Karpas-422 (cell line): ENCODE results near the gene ABCG1. TPM values are rescaled to one million over a fixed set of nuclear protein-coding genes. Genes with fewer than 3 reads are reported as not detected.
"Not testable (repeated sequence)": the region's sequence is repeated elsewhere in the genome, so short reads cannot be mapped to it uniquely, and the experiment has no call there.

Experiments used
- DNase-seq: peaks from one replicate; pipeline ENCODE4 v3.0.0-alpha.2; 2015
- H2AFZ ChIP-seq: fragments of 200-600 bp; sonication (generic); 2 replicates; pipeline ENCODE4 v1.6.1; 2014; ENCODE audit warnings: antibody characterized with exemption, low read length, mixed read lengths
- H3K27ac ChIP-seq: fragments of 200-600 bp; sonication (generic); 2 replicates; pipeline ENCODE4 v1.5.1; 2014; ENCODE audit warnings: mild to moderate bottlenecking, low read length, moderate library complexity
- H3K27me3 ChIP-seq: fragments of 200-600 bp; sonication (generic); 2 replicates; pipeline ENCODE4 v1.6.1; 2014; ENCODE audit warnings: low read length, mixed read lengths
- H3K36me3 ChIP-seq: fragments of 200-600 bp; sonication (generic); 2 replicates; pipeline ENCODE4 v1.6.1; 2014; ENCODE audit warnings: low read length, mixed read lengths; ENCODE audit not compliant: insufficient read depth
- H3K4me1 ChIP-seq: fragments of 200-600 bp; sonication (generic); 2 replicates; pipeline ENCODE4 v1.6.1; 2014; ENCODE audit warnings: mild to moderate bottlenecking, low read length, mixed read lengths
- H3K4me2 ChIP-seq: fragments of 200-600 bp; sonication (generic); 2 replicates; pipeline ENCODE4 v1.6.1; 2014; ENCODE audit warnings: low read length, low read depth, mild to moderate bottlenecking; ENCODE audit not compliant: poor library complexity, severe bottlenecking
- H3K4me3 ChIP-seq: fragments of 200-600 bp; sonication (generic); 2 replicates; pipeline ENCODE4 v1.5.1; 2014; ENCODE audit warnings: mild to moderate bottlenecking, antibody characterized with exemption, low read length, mixed read lengths
- H3K79me2 ChIP-seq: fragments of 200-600 bp; sonication (generic); 2 replicates; pipeline ENCODE4 v1.6.1; 2014; ENCODE audit warnings: mild to moderate bottlenecking, low read length, mixed read lengths
- H3K9ac ChIP-seq: fragments of 200-600 bp; sonication (generic); 2 replicates; pipeline ENCODE4 v1.6.0; 2014; ENCODE audit warnings: low read length
- H3K9me2 ChIP-seq: fragments of 200-600 bp; sonication (generic), shearing (Covaris generic); replicated peaks from 2 replicates; pipeline ENCODE4 v1.6.0; 2014; ENCODE audit warnings: mild to moderate bottlenecking, low read length, moderate library complexity; ENCODE audit not compliant: insufficient read depth
- H3K9me3 ChIP-seq: fragments of 300-700, 200-600 bp; sonication (generic); 2 replicates; pipeline ENCODE4 v1.6.1; 2014; ENCODE audit warnings: low read length, mixed read lengths
- H4K20me1 ChIP-seq: fragments of 200-600 bp; sonication (generic); 2 replicates; pipeline ENCODE4 v1.6.1; 2014; ENCODE audit warnings: mild to moderate bottlenecking, antibody characterized with exemption, low read length, low read depth; ENCODE audit not compliant: insufficient read depth
- total RNA-seq: library from RNA; depleted of rRNA; stranded (reverse); fragments of >200 nt; shearing (Covaris generic); gene quantifications from 2 replicates; pipeline ENCODE4 v1.2.3, GENCODE V29; 2014; ENCODE audit warnings: low replicate concordance

Gene ABCG1
- total RNA-seq, 1 experiment from 2014 or later, result not detected

DNA sequence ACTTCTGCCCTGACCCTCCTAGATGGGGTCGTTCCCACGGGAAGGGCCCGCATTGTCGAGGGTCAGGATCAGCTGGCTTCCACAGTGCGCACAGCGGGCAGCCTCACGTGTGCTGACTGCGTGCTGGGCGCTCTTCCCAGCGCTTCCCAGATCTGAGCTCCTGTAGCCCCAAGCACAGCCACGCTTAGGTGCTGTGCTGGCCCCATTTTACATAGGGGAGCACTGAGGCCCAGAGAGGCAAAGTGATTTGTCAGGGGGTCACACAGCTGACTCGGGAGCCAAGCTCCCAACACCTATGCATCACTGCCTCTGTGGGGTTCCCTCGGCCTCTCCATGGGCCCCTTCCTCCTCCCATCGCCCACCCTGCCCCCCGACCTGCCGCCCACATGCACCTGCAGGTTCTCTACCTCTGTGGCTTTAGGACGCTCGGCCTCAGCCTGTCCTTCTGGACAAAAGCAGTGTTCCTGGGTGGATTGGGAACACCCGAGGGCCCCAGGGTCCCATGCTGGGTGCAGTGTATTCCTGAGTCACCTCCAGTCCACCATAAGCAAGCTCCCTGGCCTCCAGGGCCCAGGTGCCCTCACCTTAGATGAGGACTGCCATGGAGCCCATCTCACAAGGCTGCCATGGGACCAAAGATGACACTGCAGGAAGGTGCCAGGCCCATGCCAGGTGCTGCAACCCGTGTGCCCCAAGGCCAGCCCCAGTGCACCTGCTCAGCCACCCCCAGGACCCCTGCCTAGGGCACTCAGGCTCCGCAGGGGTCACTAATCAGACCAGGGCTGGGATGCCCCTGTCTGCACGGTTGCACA, 73.0 kb downstream of the ABCG1 start:
- Histone ChIP-seq H3K27me3 (peaks cover 4% of the 10 kb centered on the region; the same call in 1 of the 2 replicates), H3K9me3 (peaks cover 4% of the 10 kb centered on the region; the same call in 1 of the 2 replicates), H4K20me1 (no peaks in the 10 kb centered on the region), H3K79me2 (no peaks in the 10 kb centered on the region), H3K36me3 (no peaks in the 10 kb centered on the region), H3K4me3 (no peak overlapping the region), H3K4me2 (no peak overlapping the region), H3K4me1 (peaks cover 14% of the 10 kb centered on the region), H3K27ac (no peak overlapping the region), H2AFZ (no peak overlapping the region), H3K9me2 (no peaks in the 10 kb centered on the region), H3K9ac (no peak overlapping the region)
- DNase-seq, result no peak

DNA sequence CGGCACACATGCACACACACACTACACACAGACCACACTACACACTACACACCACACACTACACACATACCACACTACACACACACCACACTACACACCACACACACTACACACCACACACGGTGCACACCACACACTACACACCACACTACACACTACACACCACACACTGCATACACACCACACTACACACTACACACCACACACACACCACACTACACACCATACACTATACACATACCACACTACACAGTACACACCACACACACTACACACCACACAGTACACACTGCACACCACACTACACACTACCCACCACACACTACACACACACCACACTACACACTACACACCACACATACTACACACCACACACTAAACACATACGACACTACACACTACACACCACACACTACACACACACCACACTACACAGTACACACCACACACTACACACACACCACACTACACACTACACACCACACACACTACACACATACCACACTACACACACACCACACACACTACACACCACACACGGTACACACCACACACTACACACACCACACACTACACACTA, 73.7 kb downstream of the ABCG1 start:
- H3K9me3 ChIP-seq, H3K27me3 ChIP-seq, H3K9me2 ChIP-seq, H3K4me1 ChIP-seq, H3K36me3 ChIP-seq, H4K20me1 ChIP-seq, H2AFZ ChIP-seq, DNase-seq, H3K27ac ChIP-seq, H3K4me2 ChIP-seq, H3K9ac ChIP-seq, H3K79me2 ChIP-seq, H3K4me3 ChIP-seq: not testable (repeated sequence)

DNA sequence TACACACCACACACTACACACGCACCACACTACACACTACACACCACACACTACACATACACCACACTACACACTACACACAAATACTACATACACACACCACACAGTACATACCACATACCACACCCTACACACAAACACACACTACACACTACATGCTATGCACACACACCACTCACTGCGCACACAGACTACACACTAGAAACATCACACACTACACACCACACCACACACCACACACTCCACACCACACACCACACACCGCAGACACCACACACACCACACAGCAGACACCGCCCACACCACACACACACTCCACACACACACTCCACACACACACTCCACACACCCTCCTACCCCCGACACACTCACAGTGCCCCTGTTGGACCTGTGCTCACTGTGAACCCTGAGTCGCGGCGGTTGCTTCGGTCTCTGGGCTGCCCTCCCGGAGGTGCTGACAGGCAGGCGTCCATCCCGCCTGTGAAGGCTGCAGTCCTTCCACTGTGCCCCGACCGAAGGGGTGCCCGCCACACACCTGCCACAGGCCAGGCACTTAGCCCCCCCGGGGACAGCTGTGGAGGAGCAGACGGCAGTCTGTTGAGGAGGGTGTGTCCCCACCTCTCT, 74.8 kb downstream of the ABCG1 start:
- H3K36me3 ChIP-seq, result no peaks in the 10 kb centered on the region
- H3K4me3 ChIP-seq, result no peak overlapping the region
- H3K79me2 ChIP-seq, result no peaks in the 10 kb centered on the region
- peaks cover 4% of the 10 kb centered on the region; the same call in 1 of the 2 replicates for H3K27me3 ChIP-seq
- no peak overlapping the region for H3K9ac ChIP-seq
- no peak overlapping the region for H2AFZ ChIP-seq
- no peak overlapping the region for H3K27ac ChIP-seq
- peaks cover 4% of the 10 kb centered on the region; the same call in 1 of the 2 replicates for H3K9me3 ChIP-seq
- no peak for DNase-seq
- H3K4me1 ChIP-seq, result no peaks in the 10 kb centered on the region
- H3K9me2 ChIP-seq, result no peaks in the 10 kb centered on the region
- H3K4me2 ChIP-seq, result no peak overlapping the region
- H4K20me1 ChIP-seq, result no peaks in the 10 kb centered on the region

DNA sequence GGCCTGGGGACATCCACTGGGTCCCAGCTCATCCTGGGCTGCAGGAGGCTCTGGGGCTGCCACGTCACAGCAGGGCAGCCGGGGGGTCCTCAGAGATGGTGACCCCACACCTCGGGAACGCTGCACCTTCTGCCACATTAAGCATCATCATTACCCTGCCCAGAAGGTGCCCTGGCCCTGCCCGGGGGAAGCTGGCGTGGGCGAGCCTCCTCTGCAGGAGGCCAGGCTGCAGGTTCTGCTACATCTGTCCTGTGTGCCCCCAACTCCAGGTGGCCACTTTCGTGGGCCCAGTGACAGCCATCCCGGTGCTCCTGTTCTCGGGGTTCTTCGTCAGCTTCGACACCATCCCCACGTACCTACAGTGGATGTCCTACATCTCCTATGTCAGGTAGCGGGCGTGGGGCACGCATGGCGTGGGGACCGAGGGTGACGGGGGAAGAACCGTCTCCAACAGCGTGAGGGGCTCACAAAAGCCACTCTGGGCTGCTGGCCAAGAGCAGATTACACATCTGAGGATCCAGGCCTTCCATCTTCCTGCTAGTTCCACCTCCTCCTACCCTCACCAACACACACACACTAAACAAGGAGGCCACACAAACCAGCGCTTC, 75.4 kb downstream of the ABCG1 start:
- Histone ChIP-seq H3K36me3 (no peaks in the 10 kb centered on the region), H4K20me1 (no peaks in the 10 kb centered on the region), H3K4me2 (no peak overlapping the region), H3K79me2 (no peaks in the 10 kb centered on the region), H3K9me3 (no peaks in the 10 kb centered on the region), H3K27me3 (no peaks in the 10 kb centered on the region), H2AFZ (no peak overlapping the region), H3K9me2 (no peaks in the 10 kb centered on the region), H3K9ac (no peak overlapping the region), H3K4me1 (no peaks in the 10 kb centered on the region), H3K4me3 (no peak overlapping the region), H3K27ac (no peak overlapping the region)
- DNase-seq, result no peak

DNA sequence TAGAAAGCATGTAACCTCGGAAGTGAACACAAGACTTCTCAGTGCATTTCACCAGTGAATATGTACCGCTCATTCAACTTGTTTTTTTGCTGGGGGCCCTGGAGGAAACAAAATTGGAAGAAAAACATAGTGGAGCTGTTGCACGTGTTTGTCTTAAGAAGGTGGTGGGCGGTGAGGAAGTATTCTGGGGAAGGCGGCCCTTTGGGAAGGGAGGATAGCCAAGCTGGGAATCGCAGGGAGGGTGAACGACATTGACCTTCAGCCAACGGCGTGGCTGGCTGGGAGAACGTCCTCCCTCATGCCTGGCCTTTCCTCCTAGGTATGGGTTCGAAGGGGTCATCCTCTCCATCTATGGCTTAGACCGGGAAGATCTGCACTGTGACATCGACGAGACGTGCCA, 76.9 kb downstream of the ABCG1 start:
- Histone ChIP-seq H3K9me3 (no peaks in the 10 kb centered on the region), H3K79me2 (no peaks in the 10 kb centered on the region), H3K27ac (no peak overlapping the region), H3K4me3 (no peak overlapping the region), H3K36me3 (no peaks in the 10 kb centered on the region), H3K27me3 (no peaks in the 10 kb centered on the region), H3K4me2 (no peak overlapping the region), H2AFZ (no peak overlapping the region), H3K9ac (no peak overlapping the region), H3K4me1 (no peaks in the 10 kb centered on the region), H3K9me2 (no peaks in the 10 kb centered on the region), H4K20me1 (no peaks in the 10 kb centered on the region)
- no peak for DNase-seq

DNA sequence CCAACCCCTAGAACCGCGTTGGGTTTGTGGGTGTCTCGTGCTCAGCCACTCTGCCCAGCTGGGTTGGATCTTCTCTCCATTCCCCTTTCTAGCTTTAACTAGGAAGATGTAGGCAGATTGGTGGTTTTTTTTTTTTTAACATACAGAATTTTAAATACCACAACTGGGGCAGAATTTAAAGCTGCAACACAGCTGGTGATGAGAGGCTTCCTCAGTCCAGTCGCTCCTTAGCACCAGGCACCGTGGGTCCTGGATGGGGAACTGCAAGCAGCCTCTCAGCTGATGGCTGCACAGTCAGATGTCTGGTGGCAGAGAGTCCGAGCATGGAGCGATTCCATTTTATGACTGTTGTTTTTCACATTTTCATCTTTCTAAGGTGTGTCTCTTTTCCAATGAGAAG, 77.6 kb downstream of the ABCG1 start:
- H3K4me1 ChIP-seq, result no peaks in the 10 kb centered on the region
- no peaks in the 10 kb centered on the region for H3K9me2 ChIP-seq
- H4K20me1 ChIP-seq, result no peaks in the 10 kb centered on the region
- DNase-seq, result no peak
- no peaks in the 10 kb centered on the region for H3K36me3 ChIP-seq
- no peak overlapping the region for H3K4me3 ChIP-seq
- no peak overlapping the region for H2AFZ ChIP-seq
- H3K27me3 ChIP-seq, result no peaks in the 10 kb centered on the region
- no peaks in the 10 kb centered on the region for H3K9me3 ChIP-seq
- H3K4me2 ChIP-seq, result no peak overlapping the region
- no peaks in the 10 kb centered on the region for H3K79me2 ChIP-seq
- no peak overlapping the region for H3K27ac ChIP-seq
- no peak overlapping the region for H3K9ac ChIP-seq

DNA sequence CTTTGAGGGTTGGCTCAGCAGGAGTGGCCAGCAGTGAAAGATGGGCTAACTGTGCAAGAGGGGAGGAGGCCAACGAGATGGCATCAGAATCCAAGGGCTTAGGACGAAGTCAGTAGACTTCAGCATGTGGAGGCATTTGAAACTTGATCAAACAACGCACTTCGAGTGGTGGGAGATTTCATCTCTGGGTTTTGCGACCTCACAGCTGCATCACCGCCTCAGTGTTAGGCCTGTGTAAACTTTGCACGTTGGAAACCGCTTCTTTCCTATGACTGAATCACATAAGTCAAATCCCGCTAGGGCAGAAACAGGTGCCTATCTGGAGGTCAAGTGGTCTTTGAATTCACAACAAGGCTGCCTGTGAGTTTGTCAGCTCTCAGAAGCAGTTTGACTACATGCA, 78.4 kb downstream of the ABCG1 start:
- Histone ChIP-seq H3K9ac (no peak overlapping the region), H3K4me1 (no peaks in the 10 kb centered on the region), H3K36me3 (no peaks in the 10 kb centered on the region), H2AFZ (no peak overlapping the region), H3K4me3 (no peak overlapping the region), H3K27me3 (no peaks in the 10 kb centered on the region), H3K4me2 (no peak overlapping the region), H3K9me3 (no peaks in the 10 kb centered on the region), H3K79me2 (no peaks in the 10 kb centered on the region), H4K20me1 (no peaks in the 10 kb centered on the region), H3K9me2 (no peaks in the 10 kb centered on the region), H3K27ac (no peak overlapping the region)
- no peak for DNase-seq

DNA sequence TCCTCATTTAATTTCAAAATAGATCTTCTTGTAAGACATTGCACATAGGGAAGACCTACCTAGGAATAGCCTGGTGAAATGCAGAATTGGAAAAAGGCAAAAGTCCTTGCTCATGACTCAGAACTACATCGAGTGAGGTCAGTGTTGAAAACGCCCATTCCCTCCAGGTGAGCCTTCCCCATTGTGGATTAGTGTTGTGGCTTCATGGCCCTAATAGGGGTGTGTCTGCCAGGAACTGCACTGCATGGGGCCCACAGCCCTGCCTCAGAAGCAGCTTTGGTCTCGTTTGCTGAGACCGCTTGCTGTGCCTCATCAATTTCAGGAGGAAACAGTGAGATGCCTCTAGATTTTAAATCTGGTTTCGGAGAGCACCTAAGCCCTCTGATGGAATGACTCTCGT, 79.3 kb downstream of the ABCG1 start:
- H3K27me3 ChIP-seq, result no peaks in the 10 kb centered on the region
- no peak overlapping the region for H2AFZ ChIP-seq
- no peaks in the 10 kb centered on the region for H3K36me3 ChIP-seq
- no peaks in the 10 kb centered on the region for H3K79me2 ChIP-seq
- peaks cover 5% of the 10 kb centered on the region; the same call in 1 of the 2 replicates for H3K4me1 ChIP-seq
- H3K27ac ChIP-seq, result no peak overlapping the region
- H3K9me3 ChIP-seq, result no peaks in the 10 kb centered on the region
- H3K4me2 ChIP-seq, result no peak overlapping the region
- H3K9ac ChIP-seq, result no peak overlapping the region
- no peaks in the 10 kb centered on the region for H4K20me1 ChIP-seq
- DNase-seq, result no peak
- H3K9me2 ChIP-seq, result no peaks in the 10 kb centered on the region
- no peak overlapping the region for H3K4me3 ChIP-seq
